B cell (primary cell): ENCODE measurements around the gene JPH2. TPM values are rescaled to one million over a fixed set of nuclear protein-coding genes. Genes with fewer than 3 reads are reported as not detected.

ENCODE experiments used
- ATAC-seq: fragments of 200-7000 bp; cut with Tn5 transposase; one replicate; pipeline ENCODE4 v1.10.0; 2021; ENCODE audit warnings: low read depth, mild to moderate bottlenecking, moderate number of reproducible peaks, moderate library complexity
- CTCF ChIA-PET: fragments of 350-600 bp; sonication (Branson Sonifier 250); formaldehyde crosslinking; loops from one replicate; lab custom pipeline; 2021; ENCODE audit warnings: antibody characterized with exemption, inconsistent platforms; lab: Charles Lee
- POLR2A ChIA-PET: fragments of 350-600 bp; sonication (Branson Sonifier 250); formaldehyde crosslinking; loops from one replicate; lab custom pipeline; 2021; ENCODE audit warnings: antibody characterized with exemption; lab: Charles Lee
- DNase-seq: peaks from one replicate; pipeline ENCODE4 v3.0.0; 2013
- H2AFZ ChIP-seq: 2 replicates; pipeline ENCODE4 v1.6.1; 2012; ENCODE audit warnings: mild to moderate bottlenecking, low read depth, low read length; ENCODE audit not compliant: insufficient read depth, poor library complexity, severe bottlenecking
- H3K27ac ChIP-seq, 2 donors: 1 replicate in 1 of 2; 2 replicates in 1 of 2; pipeline ENCODE4 v1.5.1; 2012 to 2013; ENCODE audit warnings: low read length in 2 of 2, mild to moderate bottlenecking in 2 of 2, moderate library complexity in 1 of 2
- H3K27me3 ChIP-seq, 4 experiments: fragments of 200-600 bp in 1 of 4; sonication (generic) in 1 of 4; replicated peaks in 1 of 4; 1 replicate in 2 of 4; 2 replicates in 2 of 4; pipeline versions ENCODE4 v1.6.1 to v1.7.0; 2013 to 2016; ENCODE audit warnings: low read length in 3 of 4, mild to moderate bottlenecking in 2 of 4, mixed read lengths in 1 of 4, moderate library complexity in 1 of 4; ENCODE audit not compliant: insufficient read depth in 4 of 4, control insufficient read depth in 3 of 4; ENCODE audit errors: control extremely low read depth in 1 of 4
- H3K36me3 ChIP-seq, 2 experiments: replicated peaks in 1 of 2; 1 replicate in 1 of 2; 2 replicates in 1 of 2; pipeline versions ENCODE4 v1.6.1 to v1.7.1; 2013; ENCODE audit warnings: low read length in 1 of 2; ENCODE audit not compliant: insufficient read depth in 2 of 2, control insufficient read depth in 1 of 2; ENCODE audit errors: control extremely low read depth in 1 of 2, extremely low read depth in 1 of 2
- H3K4me1 ChIP-seq, 2 donors: fragments of 200-600 bp in 1 of 2; sonication (generic) in 1 of 2; 1 replicate in 1 of 2; 2 replicates in 1 of 2; pipeline versions ENCODE4 v1.5.1 to v1.6.1; 2013 to 2017; ENCODE audit warnings: low read length in 2 of 2; ENCODE audit not compliant: control insufficient read depth in 2 of 2, insufficient read depth in 2 of 2
- H3K4me2 ChIP-seq: replicated peaks from 2 replicates; pipeline ENCODE3; 2012; ENCODE audit warnings: mild to moderate bottlenecking, low read depth, low read length; ENCODE audit not compliant: poor library complexity, severe bottlenecking
- H3K4me3 ChIP-seq, 5 experiments: fragments of 200-600 bp in 1 of 5; sonication (generic) in 1 of 5; 1 replicate in 3 of 5; 2 replicates in 2 of 5; pipeline versions ENCODE4 v1.5.1 to v1.7.0; 2011 to 2016; ENCODE audit warnings: low read length in 4 of 5, mild to moderate bottlenecking in 4 of 5, low read depth in 2 of 5, control low read depth in 1 of 5, moderate library complexity in 1 of 5; ENCODE audit not compliant: insufficient read depth in 1 of 5; ENCODE audit errors: control extremely low read depth in 1 of 5, extremely low read depth in 1 of 5
- H3K79me2 ChIP-seq: fragments of 200-600 bp; sonication (generic); one replicate; pipeline ENCODE4 v1.6.0; 2016; ENCODE audit warnings: low read length; ENCODE audit not compliant: control insufficient read depth, insufficient read depth
- H3K9ac ChIP-seq: fragments of 200-600 bp; sonication (generic); 2 replicates; pipeline ENCODE4 v1.6.1; 2017; ENCODE audit warnings: mild to moderate bottlenecking, low read length, moderate library complexity
- H3K9me3 ChIP-seq, 3 donors: one replicate each; pipeline versions ENCODE4 v1.6.1 to v1.7.1; 2013; ENCODE audit warnings: low read length in 2 of 3; ENCODE audit not compliant: control insufficient read depth in 2 of 3, insufficient read depth in 1 of 3; ENCODE audit errors: control extremely low read depth in 1 of 3
- H4K20me1 ChIP-seq: 2 replicates; pipeline ENCODE4 v1.6.0; 2012; ENCODE audit warnings: mild to moderate bottlenecking, low read length; ENCODE audit not compliant: insufficient read depth, control insufficient read depth, poor library complexity, severe bottlenecking
- H3K27ac Mint-ChIP-seq: one replicate; pipeline ENCODE4 v1.8.0; 2021; ENCODE audit warnings: mixed read lengths
- H3K27me3 Mint-ChIP-seq: one replicate; pipeline ENCODE4 v1.8.0; 2021; ENCODE audit warnings: mixed read lengths
- H3K4me1 Mint-ChIP-seq: one replicate; pipeline ENCODE4 v1.8.0; 2021; ENCODE audit warnings: mixed read lengths
- H3K4me3 Mint-ChIP-seq: one replicate; pipeline ENCODE4 v1.8.0; 2021; ENCODE audit warnings: mixed read lengths
- H3K9me3 Mint-ChIP-seq: one replicate; pipeline ENCODE4 v1.8.0; 2022; ENCODE audit warnings: mixed read lengths; ENCODE audit not compliant: insufficient read depth
- CTCF ChIP-seq: fragments of 200-600 bp; IDR thresholded peaks from one replicate; pipeline ENCODE4 v1.8.0; 2022; ENCODE audit warnings: antibody characterized with exemption, mild to moderate bottlenecking
- EZH2 ChIP-seq: IDR thresholded peaks from 2 replicates; pipeline ENCODE4 v1.6.1; 2012; ENCODE audit warnings: borderline replicate concordance, low read depth, mild to moderate bottlenecking, moderate library complexity, low read length; ENCODE audit not compliant: insufficient read depth, poor library complexity, severe bottlenecking
- WGBS: methylation state at CpG from one replicate; pipeline ENCODE4 v1.1.5; 2013; ENCODE audit warnings: missing lambda C conversion rate; ENCODE audit not compliant: insufficient coverage; 5-methylcytosine and 5-hydroxymethylcytosine counted together
- intact Hi-C: fragments of 100-400 bp; cut with micrococcal nuclease; formaldehyde crosslinking; loops from one replicate; pipeline ENCODE4 v1.10.0; 2022
- polyA plus RNA-seq: library from polyadenylated mRNA; depleted of rRNA; stranded (reverse); fragments of >200 nt; gene quantifications from 2 replicates; pipeline ENCODE4 v1.2.3, GENCODE V29; 2012
- total RNA-seq, 2 donors: library from RNA; stranded (reverse); fragments of 120-200 nt in 1 of 2; gene quantifications; 1 replicate in 1 of 2; 2 replicates in 1 of 2; pipeline versions ENCODE4 v1.2.3 to v1.2.4, GENCODE V29; 2013 to 2022

Gene JPH2
- total and polyA plus RNA-seq, 2 donors (not counting 1 experiment from before 2014, with no cell fraction given), result 0.10 TPM; not detected in 1

GRCh38 chr20:44141873-44142272 lies 45.1 kb downstream of the JPH2 start:
- H3K4me3 Mint-ChIP-seq, result no peak overlapping the region
- no peaks in the 10 kb centered on the region for H3K36me3 ChIP-seq
- no peak overlapping the region for H3K27ac Mint-ChIP-seq
- no peak overlapping the region for H3K4me2 ChIP-seq
- WGBS, result 93% methylated on average over 3 of the region's 6 CpGs
- H4K20me1 ChIP-seq, result no peaks in the 10 kb centered on the region
- TF ChIP-seq EZH2, result no peak
- TF ChIP-seq CTCF, result no peak
- H2AFZ ChIP-seq, result no peak overlapping the region
- no peaks in the 10 kb centered on the region for H3K9me3 Mint-ChIP-seq
- peaks cover 42% of the 10 kb centered on the region for H3K27me3 Mint-ChIP-seq
- no peaks in the 10 kb centered on the region for H3K9me3 ChIP-seq
- H3K4me1 ChIP-seq, result no peaks in the 10 kb centered on the region
- intact Hi-C loops, result no loop called here
- CTCF ChIA-PET, result interaction anchor here (1.1 kb wide), 1 partner anchor 19 kb away, joined by 3 read pairs; no protein-coding TSS in a partner anchor
- peaks cover 0 to 21% (median 2%) of the 10 kb centered on the region in 4 experiments for H3K27me3 ChIP-seq
- no peaks in the 10 kb centered on the region for H3K4me1 Mint-ChIP-seq
- H3K9ac ChIP-seq, result no peak overlapping the region
- no peak overlapping the region for H3K27ac ChIP-seq
- no peaks in the 10 kb centered on the region for H3K79me2 ChIP-seq
- ATAC-seq (no peak), DNase-seq (no peak)
- POLR2A ChIA-PET, result no interaction called here
- no peak overlapping the region for H3K4me3 ChIP-seq

DNA sequence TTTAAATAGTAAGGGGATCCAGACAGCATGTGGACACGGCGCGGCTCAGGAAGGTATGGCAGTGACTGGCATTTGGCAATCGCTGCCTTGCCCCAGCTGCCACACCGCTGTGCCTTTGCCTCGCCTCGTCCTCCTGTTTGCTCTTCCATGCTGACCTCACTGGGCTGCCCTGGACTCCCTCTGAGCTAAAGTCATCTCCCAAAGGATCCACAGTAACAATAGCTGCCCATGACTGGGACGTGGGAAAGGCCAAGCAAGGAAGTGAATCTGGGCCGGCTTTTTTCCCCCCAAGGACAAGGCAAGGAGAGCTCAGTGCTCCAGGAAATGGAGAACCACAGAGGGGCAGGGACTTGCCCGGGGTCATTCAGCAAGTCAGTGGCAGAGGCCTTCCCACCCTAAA lies 48.1 kb downstream of the JPH2 start:
- no peaks in the 10 kb centered on the region for H3K9me3 Mint-ChIP-seq
- H3K27me3 ChIP-seq, result peaks cover 0 to 20% (median 4%) of the 10 kb centered on the region in 4 experiments
- intact Hi-C loops, result no loop called here
- H3K79me2 ChIP-seq, result no peaks in the 10 kb centered on the region
- no peaks in the 10 kb centered on the region for H3K4me1 ChIP-seq
- H3K4me2 ChIP-seq, result no peak overlapping the region
- CTCF ChIA-PET, result interaction anchor here (0.5 to 0.6 kb wide), 2 partner anchors 54 to 1453 kb away, joined by 3 read pairs; no protein-coding TSS in a partner anchor
- POLR2A ChIA-PET, result no interaction called here
- no peak overlapping the region for H2AFZ ChIP-seq
- DNase-seq (no peak), ATAC-seq (no peak)
- no peak overlapping the region for H3K27ac Mint-ChIP-seq
- no peak overlapping the region for H3K4me3 ChIP-seq
- H3K27ac ChIP-seq, result no peak overlapping the region
- 76% methylated on average over 9 of the region's 10 CpGs for WGBS
- no peaks in the 10 kb centered on the region for H3K9me3 ChIP-seq
- peaks cover 44% of the 10 kb centered on the region for H3K27me3 Mint-ChIP-seq
- H3K36me3 ChIP-seq, result no peaks in the 10 kb centered on the region
- H3K9ac ChIP-seq, result no peak overlapping the region
- TF ChIP-seq EZH2, result no peak
- TF ChIP-seq CTCF, result no peak
- H4K20me1 ChIP-seq, result no peaks in the 10 kb centered on the region
- no peaks in the 10 kb centered on the region for H3K4me1 Mint-ChIP-seq
- H3K4me3 Mint-ChIP-seq, result no peak overlapping the region
